HCT116 (cell line): ENCODE data around the gene FRMD4B. TPM values are rescaled to one million over a fixed set of nuclear protein-coding genes. Genes with fewer than 3 reads are reported as not detected.

ENCODE experiments used
- ATAC-seq: fragments of 200-7000 bp; cut with Tn5 transposase; 2 replicates; pipeline ENCODE4 v1.9.1; 2020; ENCODE audit warnings: mild to moderate bottlenecking, moderate library complexity
- BruUV-seq: library from RNA; stranded (reverse); fragments of 400-500 nt; replicated peaks from 2 replicates; lab custom pipeline; 2021; lab: Mats Ljungman, UMichigan
- CTCF ChIA-PET: fragments of 300-600 bp; sonication (Branson Sonifier 250); formaldehyde crosslinking; loops from one replicate; lab custom pipeline; 2021; ENCODE audit warnings: antibody characterized with exemption; lab: Charles Lee
- POLR2A ChIA-PET: fragments of 300-600, 350-600 bp; sonication (Branson Sonifier 250); formaldehyde crosslinking; loops from one replicate; lab custom pipeline; 2021; ENCODE audit warnings: antibody characterized with exemption; lab: Charles Lee
- RAD21 ChIA-PET, 2 experiments: fragments of 300-600 bp; sonication (Branson Sonifier 250); formaldehyde crosslinking; loops; one replicate each; lab custom pipeline; 2023; ENCODE audit warnings: low total read pairs in 2 of 2; ENCODE audit not compliant: uncharacterized antibody in 2 of 2, unreplicated experiment in 2 of 2, low non-redundant PET in 1 of 2; lab: Charles Lee
- DNase-seq: peaks from one replicate; pipeline ENCODE4 v3.0.0-alpha.2; 2010; ENCODE audit warnings: low read depth, low spot score
- H2AFZ ChIP-seq: fragments of 200-600 bp; shearing (Covaris generic), sonication (generic); 2 replicates; pipeline ENCODE4 v1.6.1; 2017; ENCODE audit warnings: low read depth, mixed run types, mixed read lengths, antibody characterized with exemption, low read length; ENCODE audit not compliant: poor library complexity, severe bottlenecking
- H3K27ac ChIP-seq: 2 replicates; pipeline ENCODE4 v1.5.1; 2012; ENCODE audit warnings: low read depth, low read length
- H3K27me3 ChIP-seq: fragments of 200-600 bp; sonication (generic); 2 replicates; pipeline ENCODE4 v1.6.1; 2016; ENCODE audit warnings: mixed run types, low read length, mixed read lengths; ENCODE audit not compliant: insufficient read depth
- H3K36me3 ChIP-seq, 2 experiments: fragments of 200-500 bp in 1 of 2; fragments of 200-600 bp in 1 of 2; sonication (Bioruptor generic) in 1 of 2; sonication (generic) in 1 of 2; 2 replicates each; pipeline versions ENCODE4 v1.5.1 to v1.6.1; 2014 to 2016; ENCODE audit warnings: low read length in 2 of 2, inconsistent platforms in 1 of 2, mixed read lengths in 1 of 2, mixed run types in 1 of 2; ENCODE audit not compliant: insufficient read depth in 2 of 2, control insufficient read depth in 1 of 2
- H3K4me1 ChIP-seq, 2 experiments: fragments of 200-600 bp in 1 of 2; sonication (generic) in 1 of 2; 2 replicates each; pipeline versions ENCODE4 v1.5.1 to v1.6.1; 2012 to 2017; ENCODE audit warnings: low read length in 2 of 2, inconsistent platforms in 1 of 2, mild to moderate bottlenecking in 1 of 2, mixed read lengths in 1 of 2, mixed run types in 1 of 2, moderate library complexity in 1 of 2; ENCODE audit not compliant: insufficient read depth in 2 of 2, control insufficient read depth in 1 of 2
- H3K4me2 ChIP-seq: fragments of 200-600 bp; sonication (generic); 2 replicates; pipeline ENCODE4 v1.6.1; 2017; ENCODE audit warnings: mixed run types, low read length, mixed read lengths
- H3K4me3 ChIP-seq, 2 experiments: fragments of 200-600 bp in 1 of 2; sonication (generic) in 1 of 2; replicated peaks in 1 of 2; 2 replicates each; pipeline ENCODE4 v1.5.1; 2011 to 2016; ENCODE audit warnings: low read length in 2 of 2, control low read depth in 1 of 2, low read depth in 1 of 2, mild to moderate bottlenecking in 1 of 2, mixed read lengths in 1 of 2, mixed run types in 1 of 2
- H3K79me2 ChIP-seq: fragments of 200-600 bp; sonication (generic); 2 replicates; pipeline ENCODE4 v1.6.1; 2017; ENCODE audit warnings: mild to moderate bottlenecking, mixed run types, low read length, moderate library complexity, mixed read lengths; ENCODE audit not compliant: insufficient read depth
- H3K9ac ChIP-seq: fragments of 200-600 bp; sonication (generic); 2 replicates; pipeline ENCODE4 v1.6.1; 2016; ENCODE audit warnings: low read length, mixed read lengths
- H3K9me2 ChIP-seq: fragments of 200-600 bp; sonication (generic), shearing (Covaris generic); 2 replicates; pipeline ENCODE4 v1.6.1; 2017; ENCODE audit warnings: mixed run types, mild to moderate bottlenecking, moderate library complexity; ENCODE audit not compliant: insufficient read depth
- H3K9me3 ChIP-seq, 2 experiments: fragments of 200-500 bp in 1 of 2; fragments of 200-600 bp in 1 of 2; sonication (Bioruptor generic) in 1 of 2; sonication (generic) in 1 of 2; 2 replicates each; pipeline ENCODE4 v1.6.1; 2014 to 2017; ENCODE audit warnings: low read length in 2 of 2, mixed read lengths in 2 of 2, inconsistent platforms in 1 of 2, low read depth in 1 of 2, mild to moderate bottlenecking in 1 of 2, mixed run types in 1 of 2, moderate library complexity in 1 of 2; ENCODE audit not compliant: control insufficient read depth in 1 of 2, insufficient read depth in 1 of 2
- H4K20me1 ChIP-seq: fragments of 200-600 bp; sonication (generic), shearing (Covaris generic); 2 replicates; pipeline ENCODE4 v1.6.1; 2017; ENCODE audit warnings: mixed run types, mild to moderate bottlenecking, moderate library complexity; ENCODE audit not compliant: insufficient read depth
- ATF3 ChIP-seq: IDR thresholded peaks from 2 replicates; pipeline ENCODE4 v1.6.1; 2012
- EGR1 ChIP-seq: IDR thresholded peaks from 2 replicates; pipeline ENCODE4 v1.6.1; 2012; ENCODE audit warnings: low read depth
- ELF1 ChIP-seq: IDR thresholded peaks from 2 replicates; pipeline ENCODE4 v1.6.1; 2012; ENCODE audit warnings: low read depth, borderline replicate concordance
- EZH2 ChIP-seq: fragments of 200-600 bp; sonication (generic); IDR thresholded peaks from 2 replicates; pipeline ENCODE4 v1.6.1; 2017; ENCODE audit warnings: antibody characterized with exemption, mixed run types
- EZH2phosphoT487 ChIP-seq: fragments of 200-600 bp; IDR thresholded peaks from 2 replicates; pipeline ENCODE4 v1.6.1; 2018; ENCODE audit warnings: antibody characterized with exemption, borderline replicate concordance
- FOSL1 ChIP-seq: IDR thresholded peaks from 2 replicates; pipeline ENCODE4 v1.6.1; 2012; ENCODE audit warnings: low read depth
- POLR2AphosphoS5 ChIP-seq: IDR thresholded peaks from 2 replicates; pipeline ENCODE4 v1.6.1; 2011; ENCODE audit warnings: mild to moderate bottlenecking, low read depth, low read length, moderate library complexity
- REST ChIP-seq: IDR thresholded peaks from 2 replicates; pipeline ENCODE4 v1.6.1; 2012; ENCODE audit warnings: low read depth
- SIN3A ChIP-seq: IDR thresholded peaks from 2 replicates; pipeline ENCODE4 v1.6.1; 2012; ENCODE audit warnings: low read depth
- SP1 ChIP-seq: IDR thresholded peaks from 2 replicates; pipeline ENCODE4 v1.6.1; 2012; ENCODE audit warnings: low read depth
- SRF ChIP-seq: IDR thresholded peaks from 2 replicates; pipeline ENCODE4 v1.6.1; 2012; ENCODE audit warnings: low read depth
- TCF7L2 ChIP-seq: IDR thresholded peaks from 2 replicates; pipeline ENCODE4 v1.7.0; 2011; ENCODE audit warnings: borderline replicate concordance, inconsistent platforms; ENCODE audit not compliant: insufficient read depth, insufficient read length; ENCODE audit errors: extremely low read depth
- YY1 ChIP-seq: IDR thresholded peaks from 2 replicates; pipeline ENCODE4 v1.6.1; 2011; ENCODE audit warnings: low read length, low read depth, moderate library complexity, mild to moderate bottlenecking; ENCODE audit not compliant: insufficient replicate concordance; ENCODE audit errors: extremely low read depth
- ZBTB33 ChIP-seq: IDR thresholded peaks from 2 replicates; pipeline ENCODE4 v1.6.1; 2011; ENCODE audit warnings: mild to moderate bottlenecking, low read length, moderate library complexity; ENCODE audit not compliant: insufficient replicate concordance; ENCODE audit errors: extremely low read depth
- ZFX ChIP-seq: fragments of 450-650 bp; IDR thresholded peaks from 2 replicates; pipeline ENCODE4 v1.6.1; 2017
- intact Hi-C: fragments of 100-400 bp; cut with micrococcal nuclease; formaldehyde crosslinking; loops from 2 replicates; pipeline ENCODE4 v1.10.0; 2022
- total RNA-seq: library from RNA; stranded (reverse); gene quantifications from one replicate; pipeline ENCODE4 v1.2.1, GENCODE V29; 2021; ENCODE audit not compliant: unreplicated experiment

FRMD4B gene
- total RNA-seq, 1 experiment from 2014 or later = 2.0 TPM

GRCh38 chr3:69197922-69198530 is 187.9 kb downstream of the FRMD4B start:
- Histone ChIP-seq H3K4me3 (no peak overlapping the region), H3K4me1 (peaks cover 10 to 11% of the 10 kb centered on the region in 2 experiments), H3K27me3 (no peaks in the 10 kb centered on the region), H3K27ac (no peak overlapping the region), H3K4me2 (no peak overlapping the region), H4K20me1 (no peaks in the 10 kb centered on the region), H3K9me3 (no peaks in the 10 kb centered on the region), H3K79me2 (no peaks in the 10 kb centered on the region), H3K9ac (no peak overlapping the region), H2AFZ (no peak overlapping the region), H3K9me2 (no peaks in the 10 kb centered on the region), H3K36me3 (no peaks in the 10 kb centered on the region)
- TF ChIP-seq SRF (no peak), SIN3A (no peak), EZH2phosphoT487 (no peak), EGR1 (no peak), TCF7L2 (no peak), YY1 (no peak), SP1 (no peak), REST (no peak), ATF3 (no peak), ZFX (no peak), ZBTB33 (no peak), EZH2 (no peak), FOSL1 (no peak), POLR2AphosphoS5 (no peak), ELF1 (no peak)
- RAD21 ChIA-PET = no interaction called here
- CTCF ChIA-PET = no interaction called here
- DNase-seq (no peak), ATAC-seq (no peak)
- POLR2A ChIA-PET = no interaction called here
- intact Hi-C loops = no loop called here
- BruUV-seq = no TSS peak
